Measurements from ENCODE around the gene INS. TPM values are rescaled to one million over a fixed set of nuclear protein-coding genes. Genes with fewer than 3 reads are reported as not detected.

INS gene
- total RNA-seq, 6 experiments from 2014 or later, result not detected

GRCh38 chr11:2144544-2145248 is 16.3 kb downstream of the INS start:
- peaks cover 59% of the 10 kb centered on the region for H3K27me3 Mint-ChIP-seq (ENCODE audit: insufficient read depth)
- no peak overlapping the region for H3K4me3 Mint-ChIP-seq
- H3K9me3 Mint-ChIP-seq, result no peaks in the 10 kb centered on the region
- TF ChIP-seq, protein P1, sequence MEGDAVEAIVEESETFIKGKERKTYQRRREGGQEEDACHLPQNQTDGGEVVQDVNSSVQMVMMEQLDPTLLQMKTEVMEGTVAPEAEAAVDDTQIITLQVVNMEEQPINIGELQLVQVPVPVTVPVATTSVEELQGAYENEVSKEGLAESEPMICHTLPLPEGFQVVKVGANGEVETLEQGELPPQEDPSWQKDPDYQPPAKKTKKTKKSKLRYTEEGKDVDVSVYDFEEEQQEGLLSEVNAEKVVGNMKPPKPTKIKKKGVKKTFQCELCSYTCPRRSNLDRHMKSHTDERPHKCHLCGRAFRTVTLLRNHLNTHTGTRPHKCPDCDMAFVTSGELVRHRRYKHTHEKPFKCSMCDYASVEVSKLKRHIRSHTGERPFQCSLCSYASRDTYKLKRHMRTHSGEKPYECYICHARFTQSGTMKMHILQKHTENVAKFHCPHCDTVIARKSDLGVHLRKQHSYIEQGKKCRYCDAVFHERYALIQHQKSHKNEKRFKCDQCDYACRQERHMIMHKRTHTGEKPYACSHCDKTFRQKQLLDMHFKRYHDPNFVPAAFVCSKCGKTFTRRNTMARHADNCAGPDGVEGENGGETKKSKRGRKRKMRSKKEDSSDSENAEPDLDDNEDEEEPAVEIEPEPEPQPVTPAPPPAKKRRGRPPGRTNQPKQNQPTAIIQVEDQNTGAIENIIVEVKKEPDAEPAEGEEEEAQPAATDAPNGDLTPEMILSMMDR (IDR thresholded peaks at IDR 0.05), result no peak
- no peak for DNase-seq
- no peaks in the 10 kb centered on the region for H3K36me3 Mint-ChIP-seq (ENCODE audit: low read depth)
- peaks cover 15% of the 10 kb centered on the region for H3K4me1 Mint-ChIP-seq (ENCODE audit: low read depth)
- H3K27ac Mint-ChIP-seq, result no peak overlapping the region

- Mint-ChIP-seq H3K27ac (no peak overlapping the region), H3K4me3 (no peak overlapping the region), H3K36me3 (ENCODE audit: low read depth) (no peaks in the 10 kb centered on the region), H3K27me3 (ENCODE audit: insufficient read depth) (peaks cover 55% of the 10 kb centered on the region), H3K4me1 (ENCODE audit: low read depth) (peaks cover 15% of the 10 kb centered on the region), H3K9me3 (no peaks in the 10 kb centered on the region)
- TF ChIP-seq, protein P1 (IDR thresholded peaks at IDR 0.05), result 0 out of 2 replicates have a peak, but pooled peaks have one; percentile 31
- DNase-seq, result no peak
Observed at GRCh38 chr11:2143799-2144543, 17.0 kb downstream of the INS start.

DNA sequence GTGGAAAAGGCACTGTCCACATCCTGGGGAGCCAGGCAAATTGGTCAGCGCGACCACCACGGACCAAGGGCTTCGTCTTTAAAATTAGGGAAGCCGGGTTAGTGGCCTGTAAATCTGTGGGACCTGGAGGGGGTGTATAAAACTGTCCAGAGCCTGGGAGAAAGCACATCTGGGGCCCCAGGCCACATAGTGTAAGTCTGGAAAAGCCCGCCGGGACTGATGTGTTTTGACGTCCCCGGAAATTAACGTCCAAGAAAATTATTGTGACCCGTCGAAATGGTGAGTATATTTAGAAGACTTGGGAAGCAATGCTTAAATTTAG is 17.6 kb downstream of the INS start:
- DNase-seq, result no peak
- H3K4me3 Mint-ChIP-seq, result no peak overlapping the region
- H3K36me3 Mint-ChIP-seq (ENCODE audit: low read depth), result no peaks in the 10 kb centered on the region
- H3K27me3 Mint-ChIP-seq (ENCODE audit: insufficient read depth), result peaks cover 51% of the 10 kb centered on the region
- no peaks in the 10 kb centered on the region for H3K9me3 Mint-ChIP-seq
- no peak overlapping the region for H3K27ac Mint-ChIP-seq
- peaks cover 15% of the 10 kb centered on the region for H3K4me1 Mint-ChIP-seq (ENCODE audit: low read depth)
- TF ChIP-seq, protein P1 (IDR thresholded peaks at IDR 0.05), result no peak

DNA sequence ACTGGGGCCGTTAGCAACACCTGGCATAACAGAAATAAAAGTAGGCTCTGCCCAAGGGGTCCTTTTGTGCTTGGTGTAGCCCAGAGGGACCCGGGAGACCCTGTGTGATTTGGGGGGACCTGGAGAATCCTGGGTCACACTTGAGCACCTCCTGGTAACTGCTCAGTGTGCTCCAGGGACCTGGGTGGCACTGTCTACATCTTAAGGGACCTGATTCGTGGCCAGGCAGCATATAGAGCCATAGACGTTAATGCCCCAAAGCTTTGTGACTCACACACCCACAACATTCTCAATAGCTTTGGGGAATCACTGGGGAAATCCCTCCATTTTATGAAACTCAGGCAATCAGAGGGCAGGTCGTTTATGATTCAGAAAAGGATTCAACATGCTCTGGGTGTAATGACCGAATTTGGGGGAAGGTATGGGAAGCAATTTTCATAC is 18.2 kb downstream of the INS start:
- no peaks in the 10 kb centered on the region for H3K9me3 Mint-ChIP-seq
- TF ChIP-seq, protein P1 (IDR thresholded peaks at IDR 0.05), result no peak
- no peaks in the 10 kb centered on the region for H3K36me3 Mint-ChIP-seq (ENCODE audit: low read depth)
- no peak overlapping the region for H3K4me3 Mint-ChIP-seq
- DNase-seq, result peak; percentile 30
- peaks cover 49% of the 10 kb centered on the region for H3K27me3 Mint-ChIP-seq (ENCODE audit: insufficient read depth)
- no peak overlapping the region for H3K27ac Mint-ChIP-seq
- H3K4me1 Mint-ChIP-seq (ENCODE audit: low read depth), result peaks cover 15% of the 10 kb centered on the region

- Mint-ChIP-seq H3K27me3 (ENCODE audit: insufficient read depth) (peaks cover 53% of the 10 kb centered on the region), H3K4me3 (no peak overlapping the region), H3K4me1 (ENCODE audit: low read depth) (peaks cover 15% of the 10 kb centered on the region), H3K27ac (no peak overlapping the region), H3K9me3 (no peaks in the 10 kb centered on the region), H3K36me3 (ENCODE audit: low read depth) (no peaks in the 10 kb centered on the region)
- TF ChIP-seq, protein P1 (IDR thresholded peaks at IDR 0.05), result no peak
- DNase-seq, result peak; percentile 13
Observed at GRCh38 chr11:2142300-2142759, 18.7 kb downstream of the INS start.

Measured in HFFc6 (cell line).